ENCODE results near the gene CPEB4.

CPEB4 gene

DNA sequence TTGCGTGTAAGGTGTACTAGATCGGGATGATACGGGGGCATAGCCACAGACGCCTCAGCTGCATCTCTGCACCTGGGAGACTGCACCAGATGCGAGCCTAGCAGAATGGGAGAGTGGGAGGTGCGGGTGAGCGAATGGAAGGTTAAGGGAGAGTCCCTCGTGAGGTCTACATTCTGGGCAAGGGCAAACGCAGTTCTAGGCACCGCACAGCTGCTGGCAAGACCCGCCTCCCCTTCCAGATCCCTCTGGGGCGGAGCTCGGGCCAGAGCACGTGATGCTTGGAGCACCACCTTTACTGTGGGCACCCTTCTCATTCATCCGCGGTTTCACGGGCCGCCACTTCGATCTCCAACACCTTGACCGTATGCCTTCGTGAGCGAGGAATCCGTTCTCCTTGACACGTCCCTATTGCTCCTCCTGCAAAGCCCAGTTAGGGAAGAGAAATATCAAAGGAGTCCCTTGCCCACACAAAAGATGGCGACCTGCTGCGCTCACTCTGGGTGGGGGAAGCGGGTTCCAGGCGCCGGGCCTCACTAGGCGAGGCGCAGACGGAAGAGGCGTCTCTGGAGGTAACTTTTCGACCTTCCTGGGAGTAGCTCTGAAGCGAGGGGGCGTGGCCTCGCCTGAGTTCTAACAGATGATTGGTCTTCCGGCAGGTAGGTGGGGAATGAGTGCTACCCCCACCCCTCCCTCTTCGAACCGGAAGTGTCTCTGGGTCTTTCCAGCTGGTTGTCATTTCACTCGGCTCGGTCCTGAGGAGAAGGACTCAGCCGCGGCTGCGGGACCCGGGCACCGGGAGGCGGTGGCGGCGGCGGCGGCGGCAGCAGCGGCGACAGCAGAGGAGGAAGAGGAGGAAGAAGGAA is at the start of gene CPEB4:
Gene CPEB4 (plus strand): TSS at position 740 of the 863 bp plus-strand sequence. CDS start 1,385 bp downstream, outside the sequence.
- peak; percentile 100 for DNase-seq (ENCODE audit: low spot score)

DNA sequence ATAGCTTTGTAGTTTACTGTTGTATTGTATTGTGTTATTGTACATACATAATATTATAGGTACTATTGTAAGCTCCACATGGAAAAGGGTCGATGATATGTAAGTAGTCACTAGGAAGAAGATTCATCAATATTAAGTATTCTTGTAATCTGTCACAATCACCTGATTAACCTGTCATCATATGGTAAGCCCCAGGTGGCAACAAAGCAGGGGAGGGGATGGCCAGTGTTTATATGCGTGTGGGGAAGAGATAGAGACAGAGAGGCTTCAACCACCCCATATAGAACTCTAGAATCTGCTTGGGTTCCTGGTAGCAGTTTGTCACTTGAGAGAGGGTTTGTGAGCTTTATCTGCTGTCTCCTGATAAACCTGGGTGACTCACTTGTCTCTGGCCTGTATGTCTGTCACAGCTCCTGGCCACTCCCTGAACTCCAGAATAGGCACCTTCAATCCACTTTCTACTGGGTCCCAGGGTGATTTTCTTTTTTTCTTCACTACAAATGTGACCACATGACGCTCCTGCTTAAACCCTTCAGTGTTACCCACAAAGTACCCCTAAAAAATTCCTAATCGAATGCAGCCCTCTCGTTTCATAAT is 48.9 kb upstream of the CPEB4 start:
- DNase-seq (ENCODE audit: low spot score): no peak

DNA sequence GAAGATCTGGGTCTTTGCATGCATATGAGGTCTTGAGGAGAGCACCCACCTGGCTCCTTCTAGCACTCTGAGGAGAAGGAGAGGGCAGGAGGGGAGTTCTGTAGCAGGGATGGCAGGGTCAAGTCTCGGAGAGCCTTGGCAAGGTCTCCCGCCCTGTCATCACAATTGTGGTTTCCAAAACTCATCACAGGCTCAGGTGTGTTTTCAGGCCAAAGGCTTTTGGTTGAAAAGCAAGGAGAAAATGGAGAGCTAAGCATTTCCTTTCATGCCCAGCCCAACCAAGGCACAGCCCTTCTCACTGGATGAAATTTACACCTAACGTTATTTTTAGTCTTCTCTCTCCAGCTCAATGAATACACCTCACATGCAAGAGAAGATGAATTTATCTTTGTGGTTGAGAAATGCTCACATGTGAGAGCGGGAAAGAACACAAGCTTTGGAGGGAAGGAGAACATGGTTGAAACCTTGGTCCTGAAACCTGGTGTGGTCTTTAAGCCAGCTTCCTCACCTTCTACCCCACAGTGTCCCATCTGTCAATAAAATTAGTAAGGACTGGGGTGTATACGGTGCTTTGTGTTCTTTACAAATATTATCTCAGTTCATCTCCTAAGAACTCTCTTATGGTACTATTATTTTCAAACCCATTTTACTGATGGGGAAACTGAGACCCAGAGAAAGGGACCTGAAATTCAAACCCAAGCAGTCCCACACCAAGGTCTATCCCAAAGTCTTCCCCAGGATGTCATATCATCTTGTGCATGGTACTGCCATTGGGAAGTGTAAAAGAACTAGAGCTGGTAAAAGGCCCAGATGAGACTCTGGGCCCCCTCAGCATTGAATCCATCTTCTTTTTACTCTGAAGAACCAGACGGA is 47.8 kb upstream of the CPEB4 start:
- DNase-seq (ENCODE audit: low spot score): no peak

DNA sequence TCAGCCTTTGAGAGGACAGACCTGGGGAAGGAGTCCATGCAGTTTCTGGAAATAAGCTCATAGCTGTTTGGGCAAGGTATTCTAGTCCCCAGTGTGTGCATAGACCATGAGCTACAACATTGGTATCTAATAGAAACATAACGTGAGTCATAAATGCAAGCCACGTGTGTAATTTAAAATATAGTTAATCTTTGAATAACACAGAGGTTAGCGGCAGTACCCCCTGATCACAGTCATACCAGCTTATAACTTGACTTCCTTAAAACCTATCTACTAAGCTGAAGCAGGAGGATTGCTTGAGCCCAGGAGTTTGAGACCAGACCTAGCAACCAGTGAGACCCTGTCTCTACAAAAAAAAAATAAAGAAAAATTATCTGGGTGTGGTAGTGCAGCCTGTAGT is 46.4 kb upstream of the CPEB4 start:
- DNase-seq (ENCODE audit: low spot score): no peak

DNA sequence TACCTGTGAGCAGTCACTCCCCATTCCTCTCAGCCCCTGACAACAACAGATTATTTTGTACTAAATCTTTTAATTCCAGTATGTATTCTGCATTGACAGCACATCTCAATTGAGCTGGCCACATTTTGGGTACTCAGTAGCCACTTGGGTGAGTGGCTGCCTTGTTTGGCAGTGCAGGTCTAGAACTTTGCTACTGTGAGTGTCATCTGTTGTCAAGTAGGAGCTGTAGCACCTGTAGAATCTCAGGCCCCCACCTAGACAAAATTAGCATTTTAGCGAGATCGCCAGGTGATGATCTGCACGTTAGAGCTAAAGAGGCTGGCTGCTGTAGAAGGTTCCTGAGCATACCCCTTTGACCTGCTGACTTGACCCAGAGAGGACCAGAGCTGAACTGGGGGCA is 44.4 kb upstream of the CPEB4 start:
- no peak for DNase-seq (ENCODE audit: low spot score)

DNA sequence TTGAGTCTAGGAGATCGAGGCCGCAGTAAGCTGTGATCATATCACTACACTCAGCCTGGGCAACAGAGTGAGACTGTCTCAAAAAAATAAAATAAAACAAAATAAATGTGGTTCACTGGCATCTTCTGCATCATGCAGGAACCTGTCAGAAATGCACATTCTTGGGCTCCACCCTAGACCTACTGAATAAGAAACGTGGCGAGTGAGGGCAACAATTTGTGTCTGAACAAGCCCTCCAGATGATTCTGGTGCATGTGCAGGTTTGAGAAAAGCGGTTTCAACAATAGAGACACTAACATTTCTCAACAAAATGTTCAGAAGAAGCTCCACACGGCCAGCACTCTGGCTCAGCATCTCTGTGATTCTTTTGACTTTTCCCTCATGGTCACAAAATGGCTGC is 42.8 kb upstream of the CPEB4 start:
- DNase-seq (ENCODE audit: low spot score): no peak

DNA sequence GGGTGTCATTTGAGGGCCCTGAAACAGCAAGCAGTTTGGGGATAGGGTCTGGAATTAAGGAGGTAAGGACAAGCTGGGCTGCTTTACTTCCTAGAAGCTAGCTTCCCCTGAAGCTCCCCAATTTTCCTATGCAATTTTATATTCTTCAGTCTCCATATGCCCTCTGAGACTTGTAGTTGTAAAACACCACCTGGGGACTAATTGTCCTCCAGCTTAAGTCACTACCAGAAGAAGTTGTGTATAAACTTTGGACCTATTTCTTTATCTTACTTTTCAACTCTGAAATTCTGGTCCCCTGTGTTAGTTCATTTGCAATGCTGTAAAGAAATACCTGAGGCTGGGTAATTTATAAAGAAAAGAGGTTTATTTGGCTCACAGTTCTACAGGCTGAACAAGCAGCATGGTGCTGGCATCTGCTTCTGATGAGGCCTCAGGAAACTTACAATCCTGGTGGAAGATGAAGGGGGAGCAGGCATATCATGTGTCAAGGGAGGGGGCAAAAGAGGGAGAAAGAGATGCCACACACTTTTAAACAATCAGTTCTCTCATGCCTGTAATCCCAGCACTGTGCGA is 41.1 kb upstream of the CPEB4 start:
- no peak for DNase-seq (ENCODE audit: low spot score)

DNA sequence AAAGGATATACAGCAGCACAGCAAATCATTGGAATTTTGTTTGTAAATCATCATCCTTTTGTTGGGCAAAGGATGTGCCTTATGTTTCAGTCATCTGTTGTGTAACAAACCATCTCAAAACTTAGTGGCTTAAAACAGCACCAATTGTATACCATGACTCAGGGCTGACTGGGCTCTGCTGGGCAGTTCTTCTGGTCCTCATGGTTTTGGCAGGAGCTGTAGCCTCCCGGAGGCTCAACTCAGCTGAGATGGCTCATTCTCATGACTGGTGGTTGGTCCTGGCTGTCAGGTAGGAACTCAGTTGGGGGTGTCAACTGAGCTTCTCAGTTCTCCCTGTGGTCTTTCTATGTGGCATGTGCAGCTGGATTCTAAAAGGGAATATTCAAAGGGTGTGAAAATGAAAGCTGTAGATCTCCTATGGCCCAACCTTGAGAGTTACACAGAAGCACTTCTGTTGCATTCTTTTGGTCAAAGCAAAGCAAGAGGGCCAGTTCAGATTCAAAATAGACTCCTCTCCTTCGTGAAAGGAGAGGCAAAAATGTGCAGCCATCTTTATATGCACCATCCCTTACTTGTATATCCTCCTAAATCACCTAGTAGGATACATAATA is 39.1 kb upstream of the CPEB4 start:
- DNase-seq (ENCODE audit: low spot score): no peak

DNA sequence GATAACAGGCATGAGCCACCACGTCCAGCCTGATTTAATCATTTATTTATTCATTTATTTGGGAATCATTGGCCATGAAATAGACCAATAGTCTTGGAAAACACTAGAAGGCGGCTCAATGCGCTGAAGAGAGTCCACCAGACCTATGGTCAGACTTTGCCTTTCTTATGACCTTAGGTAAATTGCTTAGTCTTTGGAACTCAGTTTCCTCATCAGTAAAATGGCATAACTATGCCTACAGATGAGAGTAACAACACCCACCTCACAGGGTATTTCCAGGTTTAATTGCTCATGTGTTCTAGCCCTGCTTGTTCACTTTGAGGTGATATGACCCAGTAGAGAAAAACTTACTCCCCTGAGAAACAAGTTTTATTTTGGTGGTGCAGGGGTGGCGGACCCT is 38.2 kb upstream of the CPEB4 start:
- DNase-seq (ENCODE audit: low spot score): no peak

DNA sequence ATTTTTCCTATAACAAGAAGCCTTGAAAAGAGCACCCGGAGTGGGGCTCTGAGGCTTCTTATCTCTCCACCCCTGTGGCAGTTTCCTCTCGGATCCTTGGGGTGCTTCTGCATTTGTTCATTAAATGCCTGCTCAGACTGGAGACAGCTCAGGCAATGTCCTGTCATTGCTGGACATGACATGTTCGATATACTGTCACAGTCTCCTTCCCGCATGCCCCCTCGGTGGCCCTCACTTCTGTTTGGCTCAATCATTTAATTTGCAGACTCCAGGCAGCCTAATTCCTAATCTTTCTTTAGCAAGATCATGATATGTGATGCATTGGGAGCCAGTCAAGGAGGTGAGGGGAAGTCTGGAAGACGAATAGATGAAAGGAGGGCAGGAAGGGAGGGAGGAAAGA is 37.5 kb upstream of the CPEB4 start:
- DNase-seq (ENCODE audit: low spot score): no peak

DNA sequence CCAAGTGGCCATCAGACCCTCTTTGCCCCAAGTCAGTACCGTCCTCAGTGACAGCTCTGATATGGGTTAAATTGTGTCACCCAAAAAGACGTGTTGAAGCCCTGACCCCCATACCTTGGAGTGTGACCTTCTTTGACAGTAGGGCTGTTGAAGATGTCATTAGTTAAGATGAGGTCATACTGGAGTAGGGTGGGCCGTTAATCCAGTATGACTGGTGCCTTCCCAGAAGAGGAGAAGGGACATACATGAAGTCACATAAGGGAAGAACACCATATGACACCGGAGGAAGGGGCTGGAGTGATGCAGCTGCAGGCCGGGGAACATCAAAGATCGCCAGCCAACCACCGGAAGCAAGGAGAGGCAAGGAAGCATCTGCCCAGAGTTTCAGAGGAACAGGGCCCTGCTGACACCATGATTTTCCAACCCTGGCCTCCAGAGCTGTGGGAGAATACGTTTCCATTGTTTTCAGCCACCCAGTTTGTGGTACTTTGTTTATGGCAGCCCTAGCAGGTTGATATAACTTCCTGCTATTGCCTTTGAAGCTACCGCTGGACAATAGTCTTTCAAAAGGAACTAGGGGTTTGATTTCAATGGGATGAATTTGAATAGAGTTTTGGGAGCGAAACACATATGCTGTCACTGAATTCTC is 36.4 kb upstream of the CPEB4 start:
- no peak for DNase-seq (ENCODE audit: low spot score)

DNA sequence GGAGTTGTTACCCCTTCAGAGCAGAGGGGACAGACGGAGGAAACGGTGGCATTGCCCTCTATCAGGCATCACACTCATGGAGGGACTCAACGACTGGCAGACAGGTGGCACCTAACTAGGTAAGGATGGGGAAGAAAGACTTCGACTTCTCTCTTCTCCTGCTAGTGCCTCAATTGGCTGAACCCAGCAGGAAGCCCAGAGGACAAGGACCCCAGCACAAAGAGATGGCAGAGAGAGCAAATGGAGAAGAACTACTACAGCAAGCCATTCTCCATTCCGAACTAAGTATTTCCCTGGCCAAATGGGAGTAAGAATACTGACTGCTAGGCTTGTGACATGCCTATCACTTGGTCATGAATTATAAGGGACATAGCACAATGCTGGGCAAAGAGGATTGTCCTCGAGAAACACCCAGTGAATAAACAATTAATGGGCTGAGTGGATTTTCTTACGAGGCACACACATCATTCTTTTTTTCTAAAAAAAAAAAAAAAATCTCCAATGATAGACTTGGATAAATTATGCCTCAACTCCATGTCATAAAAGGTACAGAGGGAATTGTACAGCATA is 35.3 kb upstream of the CPEB4 start:
- DNase-seq (ENCODE audit: low spot score): no peak

DNA sequence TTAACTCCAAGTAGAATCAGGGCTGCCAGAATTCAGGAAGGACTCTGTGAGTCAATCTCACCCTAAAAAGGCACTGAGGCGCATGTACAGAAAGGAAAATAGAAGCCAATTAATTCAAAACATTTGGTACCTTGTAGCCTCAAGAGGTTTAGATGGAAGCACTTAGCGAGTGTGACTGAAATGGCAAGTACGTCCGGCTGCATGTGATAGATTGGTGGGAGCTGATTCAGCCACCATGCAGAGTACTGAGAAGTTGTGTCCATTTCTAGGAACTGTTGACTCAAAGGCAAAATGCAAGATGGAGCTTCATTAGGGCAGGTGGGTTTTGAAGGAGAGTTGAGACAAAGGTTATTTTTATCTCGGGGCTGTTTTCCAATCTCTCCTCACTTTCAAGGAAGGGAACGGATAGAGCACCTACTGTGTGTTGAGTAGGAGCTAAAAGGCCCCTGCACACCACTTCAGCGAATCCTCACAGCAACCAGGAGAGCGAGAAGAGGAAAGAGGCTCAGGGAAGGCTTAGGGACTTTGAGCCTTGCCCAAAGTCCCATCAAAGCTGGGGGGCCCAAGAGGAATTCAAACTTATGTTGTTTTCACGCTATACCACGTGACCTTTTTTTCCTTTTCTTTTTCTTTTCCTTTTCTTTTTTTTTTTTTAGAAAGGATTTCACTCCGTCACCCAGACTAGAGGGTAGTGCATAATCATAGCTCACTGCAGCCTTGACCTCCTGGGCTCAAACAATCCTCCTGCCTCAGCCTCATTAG is 34.6 kb upstream of the CPEB4 start:
- DNase-seq (ENCODE audit: low spot score): no peak

DNA sequence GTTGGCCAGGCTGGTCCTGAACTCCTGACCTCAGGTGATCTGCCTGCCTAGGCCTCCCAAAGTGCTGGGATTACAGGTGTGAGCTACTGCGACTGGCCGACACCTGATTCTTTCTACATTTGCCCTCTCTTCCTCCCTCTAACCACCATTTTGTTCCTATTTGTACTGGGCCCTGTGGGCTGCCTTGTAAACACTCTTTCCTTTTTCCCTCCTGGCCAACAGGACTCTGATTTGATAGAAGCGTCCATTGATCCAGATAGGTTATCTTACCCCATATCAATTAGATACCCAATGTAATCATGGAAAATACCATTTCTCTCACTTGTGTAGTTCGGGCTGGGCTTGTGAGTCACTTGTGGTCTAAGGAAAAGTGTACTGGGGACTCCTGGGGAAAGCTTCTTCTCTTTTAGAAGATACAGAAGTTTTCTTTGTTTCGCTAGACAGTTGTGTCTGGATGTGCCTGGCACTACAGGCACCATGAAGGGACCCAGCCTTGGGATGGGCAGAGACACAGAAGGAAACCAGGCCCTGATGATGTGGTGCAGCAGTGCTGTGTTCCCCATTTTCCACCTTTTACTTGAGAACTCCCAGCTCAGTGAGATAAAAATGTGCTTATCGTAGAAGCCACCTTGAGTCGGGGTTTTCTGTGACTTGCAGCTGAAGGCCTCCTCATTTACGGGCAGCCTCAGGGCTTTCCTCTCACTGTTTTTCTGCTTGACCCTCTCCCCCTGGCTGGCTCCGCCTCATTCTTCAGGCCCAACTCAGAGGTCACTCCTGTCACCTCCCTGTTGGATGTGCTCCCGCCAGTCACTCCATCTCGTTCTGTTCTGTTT is 32.8 kb upstream of the CPEB4 start:
- no peak for DNase-seq (ENCODE audit: low spot score)

DNA sequence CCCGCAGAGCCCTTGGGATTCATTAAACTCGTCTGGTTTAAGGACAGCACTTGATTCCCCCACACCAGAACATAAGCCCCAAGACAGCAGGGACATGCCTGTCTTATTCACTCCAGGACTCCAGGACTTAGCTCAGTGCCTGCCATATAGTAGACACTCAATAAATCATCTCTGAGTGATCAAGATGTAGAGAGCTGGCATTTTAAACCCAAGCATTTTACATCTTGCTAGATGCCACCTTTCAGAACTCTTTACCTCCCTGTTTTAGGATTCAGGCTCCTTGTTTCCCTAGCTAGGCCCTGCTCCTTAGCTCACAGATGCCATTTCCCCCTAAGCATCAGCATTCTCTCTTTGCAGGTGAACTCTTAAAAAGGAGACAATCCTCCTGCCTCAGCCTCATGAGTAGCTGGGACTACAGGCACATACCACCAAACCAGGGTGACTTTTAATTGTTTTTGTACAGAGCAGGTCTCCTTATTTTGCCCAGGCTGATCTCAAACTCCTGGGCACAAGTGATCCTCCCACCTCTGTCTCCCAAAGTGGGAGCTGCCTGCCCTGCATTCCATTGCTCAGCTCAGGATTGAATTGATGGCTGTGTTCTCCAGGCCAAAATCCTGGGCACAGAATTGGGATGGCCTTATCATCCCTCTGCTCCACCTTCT is 32.0 kb upstream of the CPEB4 start:
- DNase-seq (ENCODE audit: low spot score): no peak

DNA sequence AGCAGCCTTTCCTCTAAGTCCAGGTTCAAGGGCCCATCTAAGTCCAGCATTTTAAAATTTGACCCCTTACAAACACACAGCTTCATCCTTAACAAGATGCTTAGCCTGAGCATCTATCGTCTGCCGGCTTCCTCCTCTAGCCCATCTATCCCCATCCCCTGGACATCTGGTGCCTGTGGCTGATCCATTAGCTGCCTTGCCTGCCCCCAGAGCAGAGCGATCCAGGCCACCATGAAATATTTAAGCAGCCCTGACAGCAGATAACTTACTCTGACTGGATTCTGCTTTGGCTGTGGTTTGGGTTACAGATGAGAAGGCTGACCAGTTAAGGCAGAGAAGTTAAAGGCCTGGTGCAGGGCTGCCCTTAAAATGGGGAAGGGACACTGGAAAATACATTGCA is 30.9 kb upstream of the CPEB4 start:
- no peak for DNase-seq (ENCODE audit: low spot score)

DNA sequence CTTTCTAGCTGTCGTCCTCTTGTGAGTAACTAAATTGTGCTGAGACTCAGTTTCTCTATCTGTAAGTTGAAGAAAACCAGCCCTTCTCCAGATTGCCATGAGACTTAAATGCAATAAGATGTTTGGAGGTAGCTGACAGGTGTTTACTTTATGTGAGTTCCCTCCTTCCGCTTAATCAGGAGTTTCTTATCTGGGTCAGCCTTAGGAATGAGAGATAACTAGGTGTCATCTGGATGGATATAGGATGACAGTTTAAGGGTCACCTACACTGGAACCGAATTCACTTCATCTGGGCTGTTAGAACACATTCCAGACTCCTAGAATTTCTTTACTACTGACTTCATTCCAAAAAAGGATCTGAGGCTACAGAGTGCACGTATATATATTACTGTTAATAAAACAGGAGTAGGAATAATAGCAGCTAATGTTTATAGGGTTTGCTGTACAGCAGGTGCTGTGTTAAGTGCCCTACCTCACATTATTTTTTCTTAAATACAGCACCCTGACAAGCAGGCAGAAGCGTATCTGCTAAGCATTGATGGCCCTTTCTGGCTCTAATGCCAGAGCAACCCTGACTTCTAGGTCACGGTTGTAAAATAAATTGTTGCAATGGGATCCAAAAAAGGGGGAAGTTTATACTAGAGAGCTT is 30.0 kb upstream of the CPEB4 start:
- no peak for DNase-seq (ENCODE audit: low spot score)

DNA sequence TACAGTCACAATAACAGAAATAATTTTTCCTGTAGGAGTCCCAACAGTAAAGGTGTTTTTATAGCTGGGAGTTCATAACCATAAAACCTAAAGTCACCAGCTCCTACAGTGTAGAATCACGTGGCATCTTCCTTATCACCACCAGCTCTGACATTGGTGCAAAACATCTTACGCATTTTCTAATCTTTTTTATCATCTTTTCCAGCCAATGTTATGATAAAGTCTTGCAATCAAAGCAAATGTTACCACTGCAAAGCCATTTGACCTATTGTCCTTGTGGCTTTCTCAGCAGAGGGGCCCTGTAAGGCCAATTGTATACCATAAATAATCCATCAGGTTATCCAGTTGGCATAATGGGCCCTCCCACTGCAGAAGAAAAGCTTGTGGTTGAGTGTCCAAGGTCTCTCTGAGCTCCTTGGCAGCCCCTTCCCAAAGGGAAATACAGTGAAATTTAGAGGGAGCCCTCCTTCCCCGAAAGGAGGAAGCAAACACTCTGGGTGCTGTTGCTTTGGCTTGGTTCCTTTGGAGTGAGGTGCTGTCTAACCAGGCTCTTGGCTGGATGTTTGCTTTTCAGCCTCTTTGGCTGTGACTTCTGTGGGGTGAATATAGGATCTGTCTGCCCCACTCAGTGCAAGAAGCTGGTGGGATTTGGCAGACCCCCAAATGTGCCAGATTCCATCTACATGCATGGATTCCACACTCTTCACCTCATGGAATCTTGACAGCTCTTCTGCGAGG is 29.3 kb upstream of the CPEB4 start:
- no peak for DNase-seq (ENCODE audit: low spot score)
